Measurements from ENCODE around the gene GCFC2. TPM values are rescaled to one million over a fixed set of nuclear protein-coding genes. Genes with fewer than 3 reads are reported as not detected.

GCFC2 gene
- total and polyA plus RNA-seq, 2 of the 13 experiments (the other 11 are each of a cell fraction or from before 2014, with no cell fraction given), result 26.8 to 49.0 TPM

- Histone ChIP-seq H3K27ac (ENCODE audit: extremely low read length, insufficient read depth, low read length) (no peak overlapping the region), H3K9me3 (ENCODE audit: low read length) (no peaks in the 10 kb centered on the region), H2AFZ (ENCODE audit: low read length) (no peak overlapping the region), H3K4me2 (ENCODE audit: low read depth, low read length) (no peak overlapping the region), H3K79me2 (ENCODE audit: insufficient read depth, low read length) (no peaks in the 10 kb centered on the region), H3K27me3 (ENCODE audit: control insufficient read depth in 1 of 2, insufficient read depth in 2 of 2, low read length in 2 of 2) (no peaks in the 10 kb centered on the region), H3K9ac (ENCODE audit: insufficient read depth, low read depth, low read length) (no peak overlapping the region), H3K4me3 (replicated peaks in 1 of 3; ENCODE audit: insufficient read depth in 1 of 3, low read depth in 2 of 3, low read length in 3 of 3) (no peak overlapping the region), H3K36me3 (replicated peaks in 1 of 2; ENCODE audit: control insufficient read depth in 1 of 2, insufficient read depth in 2 of 2, low read length in 2 of 2) (peaks cover 10 to 47% of the 10 kb centered on the region in 2 experiments), H3K4me1 (ENCODE audit: insufficient read depth, low read length) (no peaks in the 10 kb centered on the region), H4K20me1 (ENCODE audit: insufficient read depth, low read length) (no peaks in the 10 kb centered on the region)
- WGBS (ENCODE audit: low lambda C conversion rate), result 96% methylated on average over 3 of the region's 3 CpGs
- in situ Hi-C loops (cut with HindIII; ENCODE audit: extremely low pct_ligation_motif_present, low pct_unique_long_range_greater_than_20kb), result loop anchor here (5.0 kb wide), 1 partner anchor 39 kb away; no protein-coding TSS in a partner anchor
- DNase-seq (ENCODE audit: low spot score), result no peak
- no peak for FAIRE-seq
- ATAC-seq, result no peak
- ChIA-PET CTCF (ENCODE audit: low intra/inter-chr PET ratio, low total read pairs) (interaction anchor here (1.2 to 3.9 kb wide), 3 partner anchors 30 to 39 kb away, joined by 3 to 71 read pairs (median 3); partner anchors contain the start of gene MRPL19), POLR2A (no interaction called here)
- TF ChIP-seq ZNF605 (CRISPR knock-in tag; IDR thresholded peaks at IDR 0.05) (no peak), ZNF335 (CRISPR knock-in tag; IDR thresholded peaks at IDR 0.05) (no peak), MAFF (IDR thresholded peaks at IDR 0.05; ENCODE audit: low read depth, low read length) (no peak), ZNF883 (CRISPR knock-in tag; IDR thresholded peaks at IDR 0.05; ENCODE audit: not compliant biosample characterization) (no peak), NPAS2 (CRISPR knock-in tag; IDR thresholded peaks at IDR 0.05; ENCODE audit: borderline replicate concordance) (no peak), PAF1 (CRISPR knock-in tag; IDR thresholded peaks at IDR 0.05) (no peak), SMARCC2 (IDR thresholded peaks at IDR 0.05) (no peak), ZSCAN30 (CRISPR knock-in tag; IDR thresholded peaks at IDR 0.05) (no peak), GABPB1 (CRISPR knock-in tag; IDR thresholded peaks at IDR 0.05) (no peak), MTA1 (CRISPR knock-in tag; IDR thresholded peaks at IDR 0.05; ENCODE audit: borderline replicate concordance) (no peak), ATF5 (CRISPR knock-in tag; IDR thresholded peaks at IDR 0.05; ENCODE audit: low read depth) (no peak), HBP1 (CRISPR knock-in tag; IDR thresholded peaks at IDR 0.05; ENCODE audit: low read depth) (no peak)
- no TSS peak for BruUV-seq (replicated peaks)
- intact Hi-C loops (cut with micrococcal nuclease; ENCODE audit: unreplicated experiment), result no loop called here
Observed at GRCh38 chr2:75676464-75676863, 34.3 kb downstream of the GCFC2 start.
